NB4 (cell line): ENCODE results near the gene ZDHHC21.

Experiments used
- MYC ChIP-seq: IDR thresholded peaks from 2 replicates; pipeline ENCODE4 v1.6.1; 2011; ENCODE audit warnings: low read depth, low read length
- POLR2A ChIP-seq: IDR thresholded peaks from 2 replicates; pipeline ENCODE4 v1.6.1; 2011; ENCODE audit warnings: mild to moderate bottlenecking; ENCODE audit not compliant: insufficient read length; ENCODE audit errors: extremely low read depth
- TF ChIP-seq, protein P1 (sequence below): IDR thresholded peaks from one replicate; pipeline ENCODE4 v1.5.1; 2012; ENCODE audit warnings: low read depth, low read length
- TF ChIP-seq, protein P2 (sequence below): IDR thresholded peaks from 2 replicates; pipeline ENCODE4 v1.6.1; 2011; ENCODE audit warnings: low read depth, low read length

DNA sequence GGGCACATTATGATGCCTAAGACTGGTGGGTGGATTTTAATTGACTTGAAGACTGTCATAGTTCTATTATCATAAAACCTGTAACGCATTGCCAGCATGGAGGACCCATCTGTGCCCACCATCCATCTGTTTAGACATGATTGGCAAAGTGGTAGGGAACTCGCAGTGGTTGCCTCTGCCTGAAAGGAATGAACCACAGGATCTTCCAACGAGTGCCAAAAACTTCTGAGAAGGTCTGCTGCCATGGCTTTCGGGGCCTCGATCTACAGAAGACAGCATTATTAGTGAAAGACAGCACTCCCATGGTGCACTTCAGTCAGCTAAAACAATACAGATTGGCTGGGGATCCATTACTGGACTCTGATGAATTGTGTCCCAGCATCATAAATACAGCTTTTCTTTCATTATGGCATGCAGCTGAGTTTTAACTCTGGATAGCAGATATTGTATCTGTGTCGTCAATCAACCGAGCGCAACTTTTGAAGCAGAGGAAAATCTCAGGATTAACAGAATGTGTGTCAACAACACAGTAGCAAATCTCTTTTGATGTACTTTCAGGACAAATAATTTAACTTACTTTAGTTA lies 74.3 kb downstream of the ZDHHC21 start:
- TF ChIP-seq, protein P1, sequence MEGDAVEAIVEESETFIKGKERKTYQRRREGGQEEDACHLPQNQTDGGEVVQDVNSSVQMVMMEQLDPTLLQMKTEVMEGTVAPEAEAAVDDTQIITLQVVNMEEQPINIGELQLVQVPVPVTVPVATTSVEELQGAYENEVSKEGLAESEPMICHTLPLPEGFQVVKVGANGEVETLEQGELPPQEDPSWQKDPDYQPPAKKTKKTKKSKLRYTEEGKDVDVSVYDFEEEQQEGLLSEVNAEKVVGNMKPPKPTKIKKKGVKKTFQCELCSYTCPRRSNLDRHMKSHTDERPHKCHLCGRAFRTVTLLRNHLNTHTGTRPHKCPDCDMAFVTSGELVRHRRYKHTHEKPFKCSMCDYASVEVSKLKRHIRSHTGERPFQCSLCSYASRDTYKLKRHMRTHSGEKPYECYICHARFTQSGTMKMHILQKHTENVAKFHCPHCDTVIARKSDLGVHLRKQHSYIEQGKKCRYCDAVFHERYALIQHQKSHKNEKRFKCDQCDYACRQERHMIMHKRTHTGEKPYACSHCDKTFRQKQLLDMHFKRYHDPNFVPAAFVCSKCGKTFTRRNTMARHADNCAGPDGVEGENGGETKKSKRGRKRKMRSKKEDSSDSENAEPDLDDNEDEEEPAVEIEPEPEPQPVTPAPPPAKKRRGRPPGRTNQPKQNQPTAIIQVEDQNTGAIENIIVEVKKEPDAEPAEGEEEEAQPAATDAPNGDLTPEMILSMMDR = no peak
- TF ChIP-seq POLR2A = no peak
- TF ChIP-seq MYC = no peak
- TF ChIP-seq, protein P2, sequence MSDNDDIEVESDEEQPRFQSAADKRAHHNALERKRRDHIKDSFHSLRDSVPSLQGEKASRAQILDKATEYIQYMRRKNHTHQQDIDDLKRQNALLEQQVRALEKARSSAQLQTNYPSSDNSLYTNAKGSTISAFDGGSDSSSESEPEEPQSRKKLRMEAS = no peak
